CD14-positive monocyte (primary cell): ENCODE data around the gene IRGC. TPM values are rescaled to one million over a fixed set of nuclear protein-coding genes. Genes with fewer than 3 reads are reported as not detected.

Experiments used
- DNase-seq, 3 donors: peaks; one replicate each; pipeline ENCODE4 v3.0.0-alpha.2; 2011 to 2022
- H2AFZ ChIP-seq: 2 replicates; pipeline ENCODE4 v1.6.0; 2012; ENCODE audit warnings: mild to moderate bottlenecking, low read depth, low read length, inconsistent platforms; ENCODE audit not compliant: insufficient read depth, poor library complexity, severe bottlenecking
- H3K27ac ChIP-seq, 2 donors: 1 replicate in 1 of 2; 2 replicates in 1 of 2; pipeline ENCODE4 v1.5.1; 2012 to 2013; ENCODE audit warnings: low read length in 2 of 2, control low read depth in 1 of 2, inconsistent platforms in 1 of 2, low read depth in 1 of 2, mild to moderate bottlenecking in 1 of 2
- H3K27me3 ChIP-seq, 2 donors: one replicate each; pipeline versions ENCODE4 v1.6.0 to v1.6.1; 2011 to 2013; ENCODE audit warnings: low read length in 2 of 2; ENCODE audit not compliant: control insufficient read depth in 2 of 2, insufficient read depth in 2 of 2
- H3K36me3 ChIP-seq, 2 donors: replicated peaks in 1 of 2; 1 replicate in 1 of 2; 2 replicates in 1 of 2; pipeline versions ENCODE4 v1.5.1 to v1.6.1; 2012 to 2013; ENCODE audit warnings: low read length in 2 of 2, control low read depth in 1 of 2, inconsistent platforms in 1 of 2, mild to moderate bottlenecking in 1 of 2; ENCODE audit not compliant: insufficient read depth in 2 of 2, control insufficient read depth in 1 of 2
- H3K4me1 ChIP-seq, 2 donors: 1 replicate in 1 of 2; 2 replicates in 1 of 2; pipeline versions ENCODE4 v1.5.1 to v1.6.1; 2012 to 2013; ENCODE audit warnings: low read length in 2 of 2, control low read depth in 1 of 2, inconsistent platforms in 1 of 2, mild to moderate bottlenecking in 1 of 2, moderate library complexity in 1 of 2; ENCODE audit not compliant: insufficient read depth in 2 of 2, control insufficient read depth in 1 of 2
- H3K4me2 ChIP-seq: replicated peaks from 2 replicates; pipeline ENCODE3; 2012; ENCODE audit warnings: low read length, moderate library complexity, mild to moderate bottlenecking; ENCODE audit not compliant: poor library complexity, severe bottlenecking; ENCODE audit errors: extremely low read depth
- H3K4me3 ChIP-seq, 3 experiments: fragments of 200-600 bp in 1 of 3; sonication (generic) in 1 of 3; replicated peaks in 1 of 3; 1 replicate in 2 of 3; 2 replicates in 1 of 3; pipeline ENCODE4 v1.5.1; 2011 to 2013; ENCODE audit warnings: low read length in 3 of 3, mild to moderate bottlenecking in 3 of 3, control low read depth in 2 of 3, low read depth in 2 of 3, inconsistent platforms in 1 of 3, moderate library complexity in 1 of 3
- H3K79me2 ChIP-seq: 2 replicates; pipeline ENCODE4 v1.6.0; 2012; ENCODE audit warnings: mild to moderate bottlenecking, control low read depth, inconsistent platforms, low read length, moderate library complexity; ENCODE audit not compliant: insufficient read depth
- H3K9ac ChIP-seq: 2 replicates; pipeline ENCODE4 v1.6.0; 2017; ENCODE audit warnings: low read length, mild to moderate bottlenecking; ENCODE audit not compliant: insufficient read depth, poor library complexity, severe bottlenecking
- H3K9me3 ChIP-seq, 2 donors: replicated peaks in 1 of 2; 1 replicate in 1 of 2; 2 replicates in 1 of 2; pipeline versions ENCODE4 v1.5.1 to v1.6.1; 2012 to 2013; ENCODE audit warnings: low read length in 2 of 2, control low read depth in 1 of 2; ENCODE audit not compliant: control insufficient read depth in 1 of 2, insufficient read depth in 1 of 2
- H4K20me1 ChIP-seq: 2 replicates; pipeline ENCODE4 v1.6.0; 2012; ENCODE audit warnings: mild to moderate bottlenecking, low read length, control low read depth, moderate library complexity; ENCODE audit not compliant: insufficient read depth
- H3K27ac Mint-ChIP-seq, 7 donors: one replicate each; pipeline ENCODE4 v1.8.0; 2020; ENCODE audit warnings: mild to moderate bottlenecking in 7 of 7, mixed read lengths in 7 of 7, moderate library complexity in 6 of 7, inconsistent platforms in 2 of 7
- H3K27me3 Mint-ChIP-seq, 3 donors: one replicate each; pipeline ENCODE4 v1.8.0; 2021 to 2022; ENCODE audit warnings: low read depth in 3 of 3, mild to moderate bottlenecking in 3 of 3, mixed read lengths in 3 of 3, moderate library complexity in 3 of 3, inconsistent platforms in 1 of 3
- H3K36me3 Mint-ChIP-seq, 2 donors: one replicate each; pipeline ENCODE4 v1.8.0; 2020; ENCODE audit warnings: mixed read lengths in 2 of 2, inconsistent platforms in 1 of 2, mild to moderate bottlenecking in 1 of 2
- H3K4me1 Mint-ChIP-seq: one replicate; pipeline ENCODE4 v1.8.0; 2020; ENCODE audit warnings: mild to moderate bottlenecking, mixed read lengths
- H3K4me3 Mint-ChIP-seq, 2 donors: one replicate each; pipeline ENCODE4 v1.8.0; 2020; ENCODE audit warnings: mild to moderate bottlenecking in 2 of 2, mixed read lengths in 2 of 2, moderate library complexity in 1 of 2
- H3K9me3 Mint-ChIP-seq, 7 donors: one replicate each; pipeline ENCODE4 v1.8.0; 2020 to 2022; ENCODE audit warnings: mixed read lengths in 7 of 7, mild to moderate bottlenecking in 6 of 7, moderate library complexity in 6 of 7, inconsistent platforms in 2 of 7
- CTCF ChIP-seq: fragments of 200-600 bp; IDR thresholded peaks from one replicate; pipeline ENCODE4 v1.8.0; 2022; ENCODE audit warnings: antibody characterized with exemption, mild to moderate bottlenecking
- WGBS: methylation state at CpG from one replicate; pipeline ENCODE4 v1.1.5; 2013; ENCODE audit warnings: missing lambda C conversion rate; ENCODE audit not compliant: insufficient coverage; 5-methylcytosine and 5-hydroxymethylcytosine counted together
- intact Hi-C, 2 donors: fragments of 100-400 bp; cut with micrococcal nuclease; formaldehyde crosslinking; loops; one replicate each; pipeline versions ENCODE4 v1.15.0 to v1.15.1; 2023
- polyA plus RNA-seq, 3 donors: library from polyadenylated mRNA; depleted of rRNA in 1 of 3; unstranded in 2 of 3; stranded (reverse) in 1 of 3; fragments of 300-500 nt in 2 of 3; fragments of >200 nt in 1 of 3; fragmentation: Illumina TruSeq in 2 of 3; gene quantifications; 1 replicate in 2 of 3; 2 replicates in 1 of 3; pipeline ENCODE4 v1.2.3, GENCODE V29; 2012 to 2021

IRGC gene
- polyA plus RNA-seq, 3 donors, result not detected

DNA sequence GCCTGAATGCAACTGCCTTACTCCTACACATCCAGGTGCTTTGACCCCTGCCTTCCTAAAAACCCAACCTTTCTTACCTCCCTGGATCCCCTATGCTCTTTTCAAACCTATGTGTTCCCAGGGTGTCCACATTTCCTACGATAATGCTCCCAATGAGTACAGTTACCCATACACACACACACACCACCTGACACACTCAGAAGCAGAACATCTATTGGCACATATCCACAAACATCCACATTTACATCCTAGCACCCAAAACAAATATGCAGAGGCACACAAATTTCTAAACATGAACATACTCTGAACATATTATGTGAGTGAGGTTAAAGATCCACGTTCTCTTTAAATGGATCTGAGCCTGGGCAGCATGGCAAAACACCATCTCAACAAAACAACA lies 23.5 kb upstream of the IRGC start:
- Histone ChIP-seq H3K27ac (peak overlapping the region; percentile 95 to 96), H3K4me3 (peak overlapping the region in 1 of 3 experiments; percentile 62), H3K27me3 (no peaks in the 10 kb centered on the region), H3K4me2 (peak overlapping the region; percentile 73), H3K9ac (peak overlapping the region; percentile 57), H3K4me1 (peaks cover 66 to 81% of the 10 kb centered on the region in 2 donors), H3K79me2 (no peaks in the 10 kb centered on the region), H3K9me3 (peaks cover 9 to 23% of the 10 kb centered on the region in 2 donors), H4K20me1 (no peaks in the 10 kb centered on the region), H2AFZ (no peak overlapping the region), H3K36me3 (no peaks in the 10 kb centered on the region)
- intact Hi-C loops, result loop anchor here (2.0 kb wide), 2 partner anchors 18 to 24 kb away; no protein-coding TSS in a partner anchor
- peak; percentile 58 to 79 (median 62) for DNase-seq
- H3K36me3 Mint-ChIP-seq, result peaks cover 0 to 3% of the 10 kb centered on the region in 2 donors
- H3K27me3 Mint-ChIP-seq, result peaks cover 0 to 9% (median 3%) of the 10 kb centered on the region in 3 donors
- H3K9me3 Mint-ChIP-seq, result peaks cover 0 to 35% (median 26%) of the 10 kb centered on the region in 7 donors
- no peak for TF ChIP-seq CTCF
- peaks cover 71% of the 10 kb centered on the region for H3K4me1 Mint-ChIP-seq
- peak overlapping the region; percentile 99 to 100 (median 99) for H3K27ac Mint-ChIP-seq
- H3K4me3 Mint-ChIP-seq, result peak overlapping the region; percentile 64 to 67
- 41% methylated on average over 1 of the region's 2 CpGs for WGBS

DNA sequence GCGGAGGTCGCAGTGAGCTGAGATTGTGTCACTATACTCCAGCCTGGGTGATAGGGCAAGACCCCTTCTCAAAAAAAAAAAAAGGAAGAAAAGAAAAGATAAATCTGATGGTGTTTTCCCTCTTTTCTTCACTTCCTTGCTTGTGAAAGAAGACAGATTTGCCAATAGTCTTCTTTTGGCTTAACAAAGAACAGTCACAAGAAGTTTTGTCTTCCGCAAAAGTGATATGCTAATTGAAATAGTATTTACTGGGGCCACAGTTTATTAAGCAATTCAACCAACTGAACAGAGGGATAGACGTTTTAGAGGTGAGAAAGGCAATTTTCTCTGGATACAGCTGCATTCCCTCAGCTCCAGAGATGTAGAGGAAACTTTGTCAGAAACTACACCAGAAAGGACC lies 23.0 kb upstream of the IRGC start:
- Histone ChIP-seq H3K9ac (peak overlapping the region; percentile 57), H3K4me2 (peak overlapping the region; percentile 73), H3K36me3 (no peaks in the 10 kb centered on the region), H4K20me1 (no peaks in the 10 kb centered on the region), H3K4me1 (peaks cover 62 to 77% of the 10 kb centered on the region in 2 donors), H3K79me2 (no peaks in the 10 kb centered on the region), H2AFZ (no peak overlapping the region), H3K27me3 (no peaks in the 10 kb centered on the region), H3K4me3 (peak overlapping the region in 2 of 3 experiments; percentile 0 to 62), H3K27ac (peak overlapping the region; percentile 95 to 96), H3K9me3 (peaks cover 9 to 23% of the 10 kb centered on the region in 2 donors)
- peaks cover 0 to 5% of the 10 kb centered on the region in 2 donors for H3K36me3 Mint-ChIP-seq
- H3K4me3 Mint-ChIP-seq, result peak overlapping the region; percentile 67 to 77
- peak; percentile 82 to 95 (median 93) for DNase-seq
- peaks cover 0 to 35% (median 26%) of the 10 kb centered on the region in 7 donors for H3K9me3 Mint-ChIP-seq
- TF ChIP-seq CTCF, result no peak
- peaks cover 70% of the 10 kb centered on the region for H3K4me1 Mint-ChIP-seq
- intact Hi-C loops, result loop anchor here (2.0 kb wide), 2 partner anchors 18 to 24 kb away; no protein-coding TSS in a partner anchor
- H3K27me3 Mint-ChIP-seq, result peaks cover 0 to 10% (median 5%) of the 10 kb centered on the region in 3 donors
- H3K27ac Mint-ChIP-seq, result peak overlapping the region; percentile 99 to 100 (median 99)
- WGBS, result no CpG with 5 or more reads among the region's 4 CpGs
